ENCODE measurements around the gene GARS1.

DNA sequence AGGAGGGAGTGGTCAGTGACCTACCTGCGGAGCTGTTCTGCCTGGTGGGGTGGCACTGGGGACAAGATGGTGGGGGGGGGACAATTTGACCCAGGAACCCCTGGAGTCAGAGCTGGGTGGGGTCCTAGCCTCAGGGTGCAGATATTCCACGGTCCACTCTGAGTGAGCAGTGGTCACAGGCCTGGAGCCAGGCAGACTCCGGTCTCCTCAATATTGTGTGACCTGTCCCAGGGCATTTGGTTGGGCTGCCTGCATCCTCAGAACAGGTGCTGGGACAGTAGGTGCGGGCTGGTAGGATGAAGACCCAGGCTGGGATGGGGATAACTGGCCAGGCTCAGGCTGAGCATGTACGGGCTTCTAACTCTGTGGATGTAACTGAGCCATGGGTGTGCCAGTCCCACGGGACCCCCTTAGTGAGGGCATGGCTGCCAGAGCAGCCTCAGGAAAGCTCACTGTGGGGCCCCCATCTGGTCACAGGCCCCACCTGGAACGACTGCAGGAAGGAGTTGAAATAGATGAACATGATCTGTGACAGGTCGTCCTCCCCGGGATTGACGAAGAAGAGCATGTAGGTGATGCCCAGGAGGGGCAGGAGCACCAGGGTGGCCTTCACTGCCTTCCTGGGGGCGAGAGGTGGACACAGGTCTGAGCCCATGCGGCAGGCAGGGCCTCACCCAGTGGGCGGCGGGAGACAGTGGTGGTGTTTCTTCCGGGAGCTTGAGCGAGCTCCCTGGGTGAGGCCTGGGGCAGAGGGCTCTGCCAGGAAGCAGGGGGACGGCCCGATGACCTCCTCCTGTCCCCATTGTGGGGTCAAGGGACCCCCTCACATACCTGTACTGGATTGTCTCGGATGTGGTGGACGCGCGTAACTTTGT, 60.7 kb downstream of the GARS1 start:
- no peak for TF ChIP-seq POLR2A (IDR thresholded peaks at IDR 0.05; ENCODE audit: low read depth)
- TF ChIP-seq, protein P1, sequence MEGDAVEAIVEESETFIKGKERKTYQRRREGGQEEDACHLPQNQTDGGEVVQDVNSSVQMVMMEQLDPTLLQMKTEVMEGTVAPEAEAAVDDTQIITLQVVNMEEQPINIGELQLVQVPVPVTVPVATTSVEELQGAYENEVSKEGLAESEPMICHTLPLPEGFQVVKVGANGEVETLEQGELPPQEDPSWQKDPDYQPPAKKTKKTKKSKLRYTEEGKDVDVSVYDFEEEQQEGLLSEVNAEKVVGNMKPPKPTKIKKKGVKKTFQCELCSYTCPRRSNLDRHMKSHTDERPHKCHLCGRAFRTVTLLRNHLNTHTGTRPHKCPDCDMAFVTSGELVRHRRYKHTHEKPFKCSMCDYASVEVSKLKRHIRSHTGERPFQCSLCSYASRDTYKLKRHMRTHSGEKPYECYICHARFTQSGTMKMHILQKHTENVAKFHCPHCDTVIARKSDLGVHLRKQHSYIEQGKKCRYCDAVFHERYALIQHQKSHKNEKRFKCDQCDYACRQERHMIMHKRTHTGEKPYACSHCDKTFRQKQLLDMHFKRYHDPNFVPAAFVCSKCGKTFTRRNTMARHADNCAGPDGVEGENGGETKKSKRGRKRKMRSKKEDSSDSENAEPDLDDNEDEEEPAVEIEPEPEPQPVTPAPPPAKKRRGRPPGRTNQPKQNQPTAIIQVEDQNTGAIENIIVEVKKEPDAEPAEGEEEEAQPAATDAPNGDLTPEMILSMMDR (IDR thresholded peaks at IDR 0.05) = no peak

Data from esophagus muscularis mucosa (tissue), 3 donors.